HG03469 (cell line): ENCODE results near the gene DOCK8.

Experiments used
- ATAC-seq: cut with Tn5 transposase; IDR thresholded peaks from one replicate; pipeline ENCODE4 v1.9.1; 2021; ENCODE audit warnings: mild to moderate bottlenecking, moderate library complexity, moderate number of reproducible peaks; ENCODE audit not compliant: unreplicated experiment

DOCK8 gene

GRCh38 chr9:487429-487828, 272.8 kb downstream of the DOCK8 start:
- no peak for ATAC-seq

- ATAC-seq = no peak
These were observed 273.8 kb downstream of the DOCK8 start for GRCh38 chr9:488448-488847.

- ATAC-seq = no peak
These were observed 274.8 kb downstream of the DOCK8 start for GRCh38 chr9:489198-490197.

GRCh38 chr9:494764-495163, 280.1 kb downstream of the DOCK8 start:
- ATAC-seq = no peak

DNA sequence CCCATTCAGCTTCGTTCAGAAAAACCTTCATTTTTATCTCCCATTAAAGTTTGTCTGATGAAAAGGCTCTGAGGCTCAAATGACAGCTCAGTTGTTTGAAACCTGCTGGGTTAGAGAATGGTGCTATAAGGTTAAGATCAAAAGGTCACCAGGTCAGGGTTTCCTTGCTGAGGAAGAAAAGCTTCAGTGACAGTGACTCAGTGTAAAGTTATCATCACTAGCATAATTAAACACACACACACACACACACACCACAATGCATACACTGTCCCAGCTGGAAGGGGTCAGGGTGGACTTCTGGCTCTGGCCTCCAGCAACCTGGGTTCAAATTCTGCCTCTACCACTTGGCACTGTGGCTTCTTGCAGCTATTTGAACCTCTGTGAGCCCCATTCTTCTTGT, 281.1 kb downstream of the DOCK8 start:
- no peak for ATAC-seq

- no peak for ATAC-seq
These were observed 288.7 kb downstream of the DOCK8 start for GRCh38 chr9:503326-503725.

GRCh38 chr9:503881-504852, 289.5 kb downstream of the DOCK8 start, which contains the start of gene KANK1:
TSS of gene KANK1 (plus strand) at chr9:504695.
- ATAC-seq = peak; percentile 77

DNA sequence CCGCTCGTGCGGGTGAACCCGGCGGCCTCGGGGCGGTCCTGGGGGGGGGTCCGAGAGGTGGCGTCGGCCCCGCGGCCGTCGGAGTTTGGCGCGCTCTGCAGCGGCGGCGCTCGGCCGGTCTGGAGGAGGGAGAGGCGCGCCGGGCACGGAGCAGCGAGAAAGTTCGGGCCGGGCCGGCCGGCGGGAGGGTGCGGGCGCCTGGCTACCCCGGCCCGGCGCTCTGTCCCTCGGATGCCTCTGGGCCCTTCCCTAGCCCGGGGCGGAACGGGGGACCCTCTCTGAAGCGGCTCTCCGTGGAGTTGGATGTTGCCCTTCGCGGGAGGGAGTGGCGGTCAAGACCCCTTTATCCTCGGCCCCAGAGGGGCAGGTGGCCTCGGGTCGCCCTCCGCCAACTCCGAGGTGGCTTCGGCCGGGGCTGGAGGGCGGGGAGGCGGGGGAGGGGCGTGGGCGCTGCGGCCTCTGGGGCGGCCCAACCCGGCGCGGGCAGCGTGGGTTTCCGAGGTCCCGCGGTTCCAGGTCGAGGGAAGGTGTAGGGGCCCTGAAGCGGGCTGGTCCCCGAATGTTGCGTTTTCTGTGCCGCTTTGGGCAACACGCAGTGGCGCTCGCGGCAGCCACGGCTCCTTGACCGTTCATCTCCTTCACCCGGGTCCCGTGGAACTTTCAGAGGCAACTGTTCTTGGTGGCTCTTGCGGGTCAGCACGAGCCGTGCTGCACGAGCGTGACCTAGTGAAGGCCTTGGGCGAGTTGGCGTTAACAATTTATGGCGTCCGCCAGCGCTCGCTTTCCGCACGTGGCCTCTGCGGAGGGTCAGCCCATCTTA, 290.5 kb downstream of the DOCK8 start:
- peak; percentile 4 for ATAC-seq

DNA sequence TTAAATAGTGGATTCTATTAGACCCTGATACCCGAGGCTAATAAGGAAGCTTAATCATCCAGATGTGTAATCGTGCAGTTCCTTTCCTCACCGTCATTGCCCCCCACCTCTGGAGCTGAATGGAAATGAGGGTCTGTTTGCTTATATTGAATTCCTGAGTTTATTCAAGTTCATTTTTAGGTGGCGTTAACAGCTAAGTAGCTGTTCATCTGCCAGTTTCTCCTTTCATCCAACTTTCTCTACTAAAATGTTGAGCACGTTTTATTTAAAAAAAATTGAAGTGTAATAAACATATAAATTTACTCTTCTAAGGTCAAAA, 291.0 kb downstream of the DOCK8 start:
- ATAC-seq = no peak

DNA sequence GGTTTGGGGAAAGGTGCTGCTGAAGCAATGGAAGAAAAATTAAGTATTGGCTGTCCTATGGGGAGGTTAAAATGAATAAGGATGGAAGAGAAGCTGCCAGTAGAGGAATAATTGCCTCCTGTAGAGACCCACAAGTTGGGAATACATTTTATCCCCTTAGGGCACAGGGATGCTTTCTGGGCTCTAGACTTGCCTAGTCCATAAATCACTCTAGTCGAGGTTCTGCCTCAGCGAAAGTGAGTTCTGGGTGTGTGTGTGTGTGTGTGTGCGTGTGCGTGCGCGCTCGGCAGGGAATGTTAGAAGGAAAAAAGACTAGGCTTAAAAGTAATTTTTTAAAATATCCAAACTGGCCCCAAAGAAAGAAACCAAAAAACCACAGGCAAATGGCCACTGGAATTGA, 291.6 kb downstream of the DOCK8 start:
- ATAC-seq = no peak

GRCh38 chr9:511861-512260, 297.2 kb downstream of the DOCK8 start:
- no peak for ATAC-seq

DNA sequence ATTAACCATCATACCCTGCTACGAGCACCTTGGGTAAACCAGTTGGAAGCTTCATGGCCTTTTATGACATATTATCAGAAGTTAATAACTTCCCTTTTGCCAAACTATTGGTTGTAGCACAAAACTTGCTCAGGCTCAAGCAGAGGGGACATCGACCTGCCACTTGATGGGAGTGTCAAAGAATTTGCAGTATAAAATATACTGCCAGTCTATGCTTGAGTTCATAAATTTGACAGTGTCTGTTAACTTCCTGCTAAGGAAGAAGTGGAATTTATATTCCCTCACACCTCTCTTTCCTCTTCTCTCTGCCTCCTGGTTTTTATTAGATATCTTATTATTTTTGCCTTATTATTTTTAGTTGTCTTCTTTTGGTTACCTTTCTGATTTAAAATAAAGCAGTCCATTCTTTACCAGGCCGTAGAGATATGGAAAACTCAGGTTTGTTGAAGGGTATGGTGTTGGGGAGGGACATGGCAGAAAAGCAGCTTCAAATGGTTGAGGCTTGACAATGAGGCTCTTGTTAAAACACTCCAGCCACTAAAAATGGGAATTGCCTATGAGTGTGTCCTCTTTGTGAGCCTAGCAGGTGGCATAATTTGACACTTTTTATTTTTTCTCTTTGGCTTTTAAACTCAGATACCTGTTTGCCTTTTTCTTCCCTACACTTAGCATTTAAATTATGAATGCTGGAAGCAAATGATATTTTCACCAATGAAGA, 298.0 kb downstream of the DOCK8 start:
- ATAC-seq = no peak
